Effector memory CD4-positive, alpha-beta T cell (primary cell): ENCODE results near the gene ILDR2.
A peak's percentile ranks its signal among the peaks of the same experiment; 100 is the strongest.

Experiments used
- DNase-seq, 3 donors: peaks; one replicate each; pipeline ENCODE4 v3.0.0-alpha.2; 2020
- H3K27ac ChIP-seq: 2 replicates; pipeline ENCODE4 v1.7.0; 2013; ENCODE audit warnings: mild to moderate bottlenecking, low read length, moderate library complexity; ENCODE audit not compliant: insufficient read depth, poor library complexity, severe bottlenecking
- H3K27me3 ChIP-seq: replicated peaks from 2 replicates; pipeline ENCODE4 v1.7.0; 2013; ENCODE audit warnings: mild to moderate bottlenecking, low read length; ENCODE audit not compliant: insufficient read depth, control insufficient read depth, poor library complexity, severe bottlenecking
- H3K36me3 ChIP-seq: 2 replicates; pipeline ENCODE4 v1.7.0; 2013; ENCODE audit warnings: mild to moderate bottlenecking, low read length, moderate library complexity; ENCODE audit not compliant: control insufficient read depth, insufficient read depth
- H3K4me1 ChIP-seq: 2 replicates; pipeline ENCODE4 v1.7.0; 2013; ENCODE audit warnings: low read length, mild to moderate bottlenecking; ENCODE audit not compliant: control insufficient read depth, insufficient read depth, poor library complexity, severe bottlenecking
- H3K4me3 ChIP-seq: 2 replicates; pipeline ENCODE4 v1.7.0; 2013; ENCODE audit warnings: low read length, low read depth, mild to moderate bottlenecking; ENCODE audit not compliant: insufficient read depth, poor library complexity, severe bottlenecking
- H3K9me3 ChIP-seq: 2 replicates; pipeline ENCODE4 v1.7.0; 2013; ENCODE audit warnings: mild to moderate bottlenecking, low read length, moderate library complexity; ENCODE audit not compliant: control insufficient read depth
- total RNA-seq, 3 donors: gene quantifications; one replicate each; lab custom pipeline; 2026; lab: John Stamatoyannopoulos, UW

The ILDR2 gene, protein sequence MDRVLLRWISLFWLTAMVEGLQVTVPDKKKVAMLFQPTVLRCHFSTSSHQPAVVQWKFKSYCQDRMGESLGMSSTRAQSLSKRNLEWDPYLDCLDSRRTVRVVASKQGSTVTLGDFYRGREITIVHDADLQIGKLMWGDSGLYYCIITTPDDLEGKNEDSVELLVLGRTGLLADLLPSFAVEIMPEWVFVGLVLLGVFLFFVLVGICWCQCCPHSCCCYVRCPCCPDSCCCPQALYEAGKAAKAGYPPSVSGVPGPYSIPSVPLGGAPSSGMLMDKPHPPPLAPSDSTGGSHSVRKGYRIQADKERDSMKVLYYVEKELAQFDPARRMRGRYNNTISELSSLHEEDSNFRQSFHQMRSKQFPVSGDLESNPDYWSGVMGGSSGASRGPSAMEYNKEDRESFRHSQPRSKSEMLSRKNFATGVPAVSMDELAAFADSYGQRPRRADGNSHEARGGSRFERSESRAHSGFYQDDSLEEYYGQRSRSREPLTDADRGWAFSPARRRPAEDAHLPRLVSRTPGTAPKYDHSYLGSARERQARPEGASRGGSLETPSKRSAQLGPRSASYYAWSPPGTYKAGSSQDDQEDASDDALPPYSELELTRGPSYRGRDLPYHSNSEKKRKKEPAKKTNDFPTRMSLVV
- total RNA-seq: 0.70 to 1.2 (median 0.86) reads per million in 3 donors

DNA sequence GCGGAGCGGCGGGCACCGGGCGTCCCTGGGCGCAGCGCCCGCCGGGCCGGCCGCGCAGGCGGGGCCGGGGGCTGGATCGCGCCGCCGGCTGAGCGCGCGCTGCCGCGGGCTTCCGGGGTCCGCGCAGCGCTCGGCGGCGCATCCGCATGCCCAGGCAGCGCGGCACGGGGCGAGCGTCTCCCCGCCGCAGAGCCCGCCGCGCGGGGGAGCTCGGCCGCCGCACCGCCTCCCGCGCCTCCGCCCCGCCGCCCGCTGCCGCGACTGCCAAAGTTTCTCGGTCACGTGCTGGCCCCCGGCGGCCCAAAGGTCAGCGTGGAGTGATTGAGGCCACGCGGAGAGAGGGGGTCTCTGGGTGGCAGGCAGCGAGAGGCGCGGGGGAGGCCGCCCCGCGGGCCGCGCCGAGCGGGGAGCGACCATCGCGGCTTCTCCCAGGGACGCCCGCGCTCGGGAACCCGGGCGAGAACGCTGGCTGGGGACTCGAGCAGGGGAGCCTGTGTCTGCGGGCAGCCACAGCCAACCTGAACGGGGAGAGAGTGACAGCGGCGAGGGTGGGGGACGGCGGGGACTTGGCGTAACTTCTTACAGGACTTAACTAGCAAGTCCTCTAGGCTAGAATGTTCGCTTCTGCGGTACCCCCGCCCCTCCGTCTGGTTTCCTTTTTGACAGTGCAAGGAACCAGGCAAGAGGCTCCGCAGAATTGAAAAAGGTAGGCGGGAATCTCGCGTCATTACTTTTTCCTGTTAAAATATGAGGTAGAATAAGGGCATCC, at the start of gene ILDR2:
Gene ILDR2 (minus strand): TSS at position 180 of the 769 bp plus-strand sequence. CDS start 272 bp downstream, outside the sequence.
- H3K9me3 ChIP-seq: no peaks in the 10 kb centered on the region
- H3K4me1 ChIP-seq: peaks cover 5% of the 10 kb centered on the region
- peak; percentile 8 to 24 (median 14) for DNase-seq
- H3K4me3 ChIP-seq: peak within 1 kb of the TSS; percentile 75
- no peak within 1 kb of the TSS for H3K27ac ChIP-seq
- H3K36me3 ChIP-seq: no peaks in the 10 kb centered on the region
- peaks cover 2% of the 10 kb centered on the region for H3K27me3 ChIP-seq

DNA sequence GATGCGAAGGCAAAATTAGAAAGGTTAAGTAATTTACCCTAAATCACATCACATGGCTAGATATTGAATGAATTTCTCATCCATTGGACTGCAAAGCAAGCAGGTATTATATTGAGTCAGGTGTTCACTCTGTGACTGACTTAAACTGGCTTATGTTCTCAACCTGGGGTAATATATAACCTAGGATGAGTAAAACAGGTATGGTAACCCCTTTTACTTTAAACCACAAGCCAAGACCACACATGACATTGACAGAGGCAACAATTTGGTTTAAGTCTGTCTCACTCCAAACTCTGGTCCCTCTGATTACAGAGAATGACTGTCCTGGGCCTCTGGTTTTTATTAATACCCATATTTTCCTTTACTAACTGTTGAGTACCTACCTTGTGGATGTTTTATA, 47.0 kb upstream of the ILDR2 start:
- DNase-seq: no peak
- Histone ChIP-seq H3K27ac (no peak overlapping the region), H3K9me3 (no peaks in the 10 kb centered on the region), H3K36me3 (no peaks in the 10 kb centered on the region), H3K4me3 (no peak overlapping the region), H3K4me1 (no peaks in the 10 kb centered on the region), H3K27me3 (no peaks in the 10 kb centered on the region)

DNA sequence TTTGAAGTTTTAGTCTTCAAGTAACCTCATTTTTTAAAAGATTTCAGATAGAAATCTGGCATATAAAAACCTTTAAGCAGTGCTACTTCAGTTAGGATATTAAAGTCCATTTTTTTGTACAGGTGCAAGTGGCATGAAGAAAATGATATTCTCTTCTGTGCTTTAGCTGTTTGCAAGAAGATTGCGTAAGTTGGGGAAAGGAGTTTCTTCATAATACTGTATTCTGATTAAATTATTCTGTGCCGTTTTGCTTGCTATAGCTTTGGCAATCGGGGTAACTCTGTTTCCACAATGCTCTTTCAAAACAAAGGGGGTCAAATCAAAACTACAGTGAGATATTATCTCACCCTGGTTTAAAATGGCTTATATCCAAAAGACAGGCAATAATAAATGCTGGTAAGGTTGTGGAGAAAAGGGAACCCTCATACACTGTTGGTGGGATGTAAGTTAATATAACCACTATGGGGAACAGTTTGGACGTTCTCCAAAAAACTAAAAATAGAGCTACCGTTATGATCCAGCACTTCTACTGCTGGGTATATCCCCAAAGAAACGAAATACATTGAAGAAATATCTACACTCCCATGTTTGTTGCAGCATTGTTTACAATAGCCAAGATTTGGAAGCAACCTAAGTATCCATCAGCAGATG, 40.9 kb upstream of the ILDR2 start:
- DNase-seq: no peak
- Histone ChIP-seq H3K27ac (no peak overlapping the region), H3K4me1 (no peaks in the 10 kb centered on the region), H3K27me3 (no peaks in the 10 kb centered on the region), H3K36me3 (no peaks in the 10 kb centered on the region), H3K4me3 (no peak overlapping the region), H3K9me3 (no peaks in the 10 kb centered on the region)

DNA sequence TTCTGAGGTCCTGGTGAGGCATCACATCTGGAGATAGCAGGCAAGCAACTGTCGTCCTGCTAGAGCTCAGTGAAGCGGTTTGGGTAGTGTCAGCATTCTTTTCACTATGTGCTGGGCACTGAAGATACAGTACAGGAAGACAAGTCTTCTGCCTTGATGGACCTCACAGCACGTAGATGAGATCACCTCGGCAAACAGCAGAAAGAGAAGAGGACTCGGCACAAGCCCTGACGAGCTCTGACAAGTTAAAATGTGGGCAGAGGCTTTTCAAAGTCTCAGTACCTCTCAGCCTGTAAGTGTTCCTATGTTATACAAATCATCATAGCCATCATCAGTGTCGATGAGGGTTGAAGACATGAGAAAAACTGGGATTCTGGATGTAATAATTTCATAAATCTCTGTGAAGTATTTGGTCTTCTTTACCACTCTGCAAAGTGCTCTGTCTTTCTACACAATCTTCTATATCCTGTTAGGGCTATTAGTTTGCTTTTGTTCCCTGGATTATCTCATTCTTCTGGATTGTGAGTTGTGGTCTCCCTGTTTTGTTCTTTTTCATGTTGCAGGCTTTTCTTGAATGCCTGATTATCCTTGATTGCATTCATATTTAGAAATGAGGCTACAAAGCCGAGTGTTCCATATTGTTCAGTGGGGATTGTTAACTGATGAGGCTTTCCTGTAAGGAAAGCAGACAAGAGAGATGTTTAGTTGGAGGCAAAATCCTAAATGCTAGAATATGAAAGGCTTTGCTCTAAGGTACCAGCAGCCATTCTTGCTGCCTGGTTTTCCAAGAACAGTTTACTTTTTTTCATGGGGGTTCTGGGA, 38.0 kb upstream of the ILDR2 start:
- H3K36me3 ChIP-seq: no peaks in the 10 kb centered on the region
- no peak overlapping the region for H3K27ac ChIP-seq

DNA sequence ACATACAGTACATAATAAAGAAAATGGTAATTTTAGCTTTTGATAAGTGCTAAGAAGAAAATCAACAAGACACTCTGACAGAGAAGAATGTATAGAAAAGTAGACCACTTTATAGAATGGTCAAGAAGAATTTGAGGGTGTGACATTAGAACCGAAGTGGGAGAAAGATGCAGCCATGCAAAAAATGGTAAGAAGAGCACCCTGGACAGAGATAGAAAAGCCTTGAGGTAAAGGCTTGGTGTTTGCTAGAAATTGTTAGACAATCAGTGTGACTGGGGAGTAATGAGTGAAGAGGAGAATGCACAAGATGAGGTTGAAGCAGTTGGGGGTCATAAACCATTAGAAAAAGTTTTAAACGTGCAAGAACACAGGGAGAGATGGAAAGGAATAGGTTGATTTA, 37.2 kb upstream of the ILDR2 start:
- DNase-seq: no peak
- Histone ChIP-seq H3K27ac (no peak overlapping the region), H3K36me3 (no peaks in the 10 kb centered on the region), H3K27me3 (no peaks in the 10 kb centered on the region), H3K9me3 (no peaks in the 10 kb centered on the region), H3K4me1 (no peaks in the 10 kb centered on the region), H3K4me3 (no peak overlapping the region)

More for the DNA sequence above, 38.0 kb upstream of the ILDR2 start:
- Histone ChIP-seq H3K4me3 (no peak overlapping the region), H3K27me3 (no peaks in the 10 kb centered on the region), H3K4me1 (no peaks in the 10 kb centered on the region), H3K9me3 (no peaks in the 10 kb centered on the region)
- no peak for DNase-seq

DNA sequence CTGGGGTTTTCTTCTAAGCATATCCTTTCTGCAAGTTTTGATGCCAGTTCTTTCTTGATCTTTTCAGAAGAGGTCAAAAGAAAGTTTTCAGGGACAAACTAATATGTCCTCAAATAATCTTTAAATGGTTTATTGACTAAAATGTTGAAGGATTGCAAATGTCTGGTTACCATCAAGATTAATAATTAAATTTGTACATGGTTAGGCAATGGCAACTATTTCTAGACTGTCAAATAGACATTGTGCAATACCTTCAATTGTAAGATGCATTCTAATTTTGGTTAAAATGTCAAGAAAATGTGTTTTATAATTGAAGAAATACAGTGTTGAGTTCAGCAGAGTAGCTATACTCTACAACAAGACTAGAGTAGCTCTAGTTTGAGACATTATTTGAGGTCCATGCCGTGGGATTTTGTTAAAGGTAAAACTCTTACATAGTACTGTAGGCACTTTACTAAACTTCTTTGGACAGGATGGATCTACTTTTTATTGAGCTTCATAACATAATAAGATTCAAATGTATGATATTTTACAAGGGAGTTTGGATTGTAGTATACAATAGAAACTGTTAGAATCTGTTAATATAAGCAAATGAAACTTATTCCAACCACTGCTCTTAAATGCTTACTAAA, 36.3 kb upstream of the ILDR2 start:
- no peak overlapping the region for H3K27ac ChIP-seq
- H3K4me3 ChIP-seq: no peak overlapping the region
- H3K9me3 ChIP-seq: no peaks in the 10 kb centered on the region
- H3K27me3 ChIP-seq: no peaks in the 10 kb centered on the region
- no peaks in the 10 kb centered on the region for H3K36me3 ChIP-seq
- no peak for DNase-seq
- no peaks in the 10 kb centered on the region for H3K4me1 ChIP-seq

DNA sequence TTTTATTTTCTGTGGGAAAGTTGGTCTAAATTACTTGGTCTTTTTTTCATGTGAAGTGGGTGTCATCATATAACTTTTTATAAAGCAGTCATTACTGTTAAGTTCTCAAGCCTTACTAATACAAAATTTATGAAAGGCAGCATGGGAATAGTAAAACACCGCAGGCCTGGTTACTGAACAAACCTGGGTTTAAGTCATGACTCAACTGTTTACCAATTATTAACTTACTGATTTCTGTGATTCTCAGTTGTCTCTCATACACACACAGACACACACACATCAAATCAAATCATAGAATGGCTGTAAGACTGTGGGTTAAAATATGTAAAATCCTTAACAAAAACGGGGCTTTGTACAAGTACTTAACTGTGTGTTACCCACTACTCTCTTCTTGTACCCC, 28.4 kb upstream of the ILDR2 start:
- H3K27me3 ChIP-seq: no peaks in the 10 kb centered on the region
- no peaks in the 10 kb centered on the region for H3K4me1 ChIP-seq
- no peak for DNase-seq
- no peak overlapping the region for H3K4me3 ChIP-seq
- H3K27ac ChIP-seq: no peak overlapping the region
- no peaks in the 10 kb centered on the region for H3K9me3 ChIP-seq
- H3K36me3 ChIP-seq: no peaks in the 10 kb centered on the region

DNA sequence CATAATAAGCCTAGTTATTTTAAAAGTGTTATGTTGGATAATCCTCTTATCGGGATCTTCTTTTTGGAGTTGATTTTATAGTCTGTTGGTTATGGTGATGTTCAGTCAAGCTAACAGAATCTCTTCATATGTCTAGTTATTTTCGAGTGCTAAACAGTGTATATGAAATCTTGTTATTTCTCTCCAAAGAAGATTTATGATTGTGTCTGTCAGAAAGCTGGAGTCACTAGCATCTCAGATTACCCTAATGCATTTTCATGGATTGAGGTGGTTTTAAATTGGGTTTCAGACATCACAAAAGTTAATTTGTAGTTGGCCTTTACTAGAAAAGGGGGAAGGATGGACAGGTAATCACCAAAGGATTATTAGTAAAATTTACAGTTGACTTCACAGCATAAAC, 27.0 kb upstream of the ILDR2 start:
- no peaks in the 10 kb centered on the region for H3K27me3 ChIP-seq
- H3K4me3 ChIP-seq: no peak overlapping the region
- no peaks in the 10 kb centered on the region for H3K36me3 ChIP-seq
- H3K9me3 ChIP-seq: no peaks in the 10 kb centered on the region
- H3K4me1 ChIP-seq: no peaks in the 10 kb centered on the region
- no peak overlapping the region for H3K27ac ChIP-seq
- no peak for DNase-seq

DNA sequence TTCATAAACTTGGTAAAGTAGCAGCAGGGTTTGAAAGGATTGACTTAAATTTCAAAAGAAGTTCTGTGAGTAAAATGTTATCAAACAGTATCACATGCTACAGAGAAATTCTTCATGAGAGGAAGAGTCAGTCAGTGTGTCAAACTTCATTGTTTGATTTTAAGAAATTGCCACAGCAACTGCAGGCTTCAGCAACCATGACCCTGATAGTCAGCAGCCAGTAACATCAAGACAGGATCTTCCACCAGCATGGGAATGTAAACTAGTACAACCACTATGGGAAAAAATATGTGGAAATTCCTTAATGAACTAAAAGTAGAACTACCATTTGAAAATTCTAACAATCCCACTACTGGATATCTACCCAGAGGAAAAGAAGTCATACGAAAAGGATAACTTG, 25.2 kb upstream of the ILDR2 start:
- Histone ChIP-seq H3K4me1 (no peaks in the 10 kb centered on the region), H3K9me3 (no peaks in the 10 kb centered on the region)

More for the DNA sequence above, 25.2 kb upstream of the ILDR2 start:
- H3K36me3 ChIP-seq: no peaks in the 10 kb centered on the region
- no peak overlapping the region for H3K27ac ChIP-seq
- DNase-seq: no peak
- H3K27me3 ChIP-seq: no peaks in the 10 kb centered on the region
- H3K4me3 ChIP-seq: no peak overlapping the region
